ENCODE data around the gene DNAJB14. TPM values are rescaled to one million over a fixed set of nuclear protein-coding genes. Genes with fewer than 3 reads are reported as not detected.
A peak's percentile ranks its signal among the peaks of the same experiment; 100 is the strongest.

DNAJB14 gene
- total RNA-seq, 2 experiments from 2014 or later = 66.3 to 67.4 TPM

DNA sequence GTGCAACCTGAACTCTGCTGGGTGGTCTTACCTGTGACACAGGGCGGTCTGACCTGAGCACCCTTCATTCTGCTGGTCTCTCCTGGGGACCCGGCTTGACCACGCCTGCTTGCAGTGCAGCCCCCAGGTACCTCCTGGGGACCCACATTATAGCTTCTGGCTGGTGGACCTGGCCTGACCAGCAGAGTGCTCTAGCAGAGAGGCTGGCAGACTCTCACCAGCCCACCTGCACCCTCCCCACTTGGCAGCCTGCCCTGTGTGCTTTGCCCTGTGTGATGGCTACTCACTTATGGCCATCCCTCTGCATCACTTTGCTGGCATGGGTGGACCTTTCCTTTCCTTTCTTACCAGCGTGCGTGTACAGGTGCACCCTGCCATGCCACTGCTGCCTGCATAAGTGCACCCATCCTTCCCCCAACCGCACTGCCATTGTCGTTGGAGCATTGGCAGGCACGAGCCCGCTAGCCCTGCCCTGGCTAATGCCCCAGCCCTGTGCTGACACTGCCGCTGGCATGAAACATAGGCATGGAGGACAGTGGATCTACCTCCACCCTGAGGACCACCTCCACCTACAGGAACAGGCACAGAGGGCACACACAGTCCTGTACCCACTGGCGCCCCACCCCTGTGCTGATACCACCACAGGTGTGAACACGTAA, 25.2 kb upstream of the DNAJB14 start:
- Mint-ChIP-seq H3K27ac (no peak overlapping the region), H3K9me3 (peaks cover 15% of the 10 kb centered on the region), H3K4me3 (no peak overlapping the region), H3K36me3 (ENCODE audit: low read depth) (no peaks in the 10 kb centered on the region), H3K4me1 (ENCODE audit: low read depth) (peaks cover 6% of the 10 kb centered on the region), H3K27me3 (peaks cover 4% of the 10 kb centered on the region)
- ChIA-PET POLR2A (no interaction called here), CTCF (no interaction called here)
- no peaks in the 10 kb centered on the region for H3K36me3 ChIP-seq (ENCODE audit: insufficient read depth, low read length)
- no peak for ATAC-seq (ENCODE audit: poor library complexity)
- H3K4me3 ChIP-seq (ENCODE audit: low read length) = no peak overlapping the region
- peak in 1 of 14 experiments; percentile 6 for DNase-seq
- no peaks in the 10 kb centered on the region for H3K4me1 ChIP-seq (ENCODE audit: insufficient read depth, low read length)
- intact Hi-C loops (cut with DNase I, micrococcal nuclease) = no loop called here
- H3K27ac ChIP-seq (ENCODE audit: low read depth in 1 of 2, low read length in 2 of 2) = no peak overlapping the region
- peaks cover 7 to 9% of the 10 kb centered on the region in 2 experiments for H3K9me3 ChIP-seq (ENCODE audit: control insufficient read depth in 1 of 2, insufficient read depth in 1 of 2, low read length in 2 of 2)
- H3K27me3 ChIP-seq (ENCODE audit: control insufficient read depth in 1 of 2, insufficient read depth in 2 of 2, low read length in 2 of 2) = no peaks in the 10 kb centered on the region
- TF ChIP-seq, protein P1, sequence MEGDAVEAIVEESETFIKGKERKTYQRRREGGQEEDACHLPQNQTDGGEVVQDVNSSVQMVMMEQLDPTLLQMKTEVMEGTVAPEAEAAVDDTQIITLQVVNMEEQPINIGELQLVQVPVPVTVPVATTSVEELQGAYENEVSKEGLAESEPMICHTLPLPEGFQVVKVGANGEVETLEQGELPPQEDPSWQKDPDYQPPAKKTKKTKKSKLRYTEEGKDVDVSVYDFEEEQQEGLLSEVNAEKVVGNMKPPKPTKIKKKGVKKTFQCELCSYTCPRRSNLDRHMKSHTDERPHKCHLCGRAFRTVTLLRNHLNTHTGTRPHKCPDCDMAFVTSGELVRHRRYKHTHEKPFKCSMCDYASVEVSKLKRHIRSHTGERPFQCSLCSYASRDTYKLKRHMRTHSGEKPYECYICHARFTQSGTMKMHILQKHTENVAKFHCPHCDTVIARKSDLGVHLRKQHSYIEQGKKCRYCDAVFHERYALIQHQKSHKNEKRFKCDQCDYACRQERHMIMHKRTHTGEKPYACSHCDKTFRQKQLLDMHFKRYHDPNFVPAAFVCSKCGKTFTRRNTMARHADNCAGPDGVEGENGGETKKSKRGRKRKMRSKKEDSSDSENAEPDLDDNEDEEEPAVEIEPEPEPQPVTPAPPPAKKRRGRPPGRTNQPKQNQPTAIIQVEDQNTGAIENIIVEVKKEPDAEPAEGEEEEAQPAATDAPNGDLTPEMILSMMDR (IDR thresholded peaks at IDR 0.05) = no peak

DNA sequence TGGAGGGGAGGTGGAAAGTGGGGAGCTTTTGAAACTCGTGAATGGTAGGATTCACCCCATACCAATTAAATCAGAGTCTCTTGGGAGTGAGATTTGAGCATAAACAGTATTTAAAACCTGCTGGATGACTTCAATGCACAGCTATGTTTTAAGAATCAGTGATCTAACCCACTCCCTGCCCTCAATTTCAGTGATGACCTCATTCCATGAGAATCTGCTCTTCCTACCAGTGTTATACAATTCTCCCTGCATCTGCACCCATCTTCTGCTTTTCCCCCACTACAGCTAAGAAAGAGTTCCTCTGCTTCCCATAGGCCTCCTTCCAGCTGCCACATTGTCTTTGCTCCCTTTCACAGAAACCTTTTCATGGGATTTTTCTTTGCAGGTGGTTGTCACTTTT, 21.9 kb upstream of the DNAJB14 start:
- H3K36me3 Mint-ChIP-seq (ENCODE audit: low read depth) = no peaks in the 10 kb centered on the region
- Histone ChIP-seq H3K4me3 (ENCODE audit: low read length) (no peak overlapping the region), H3K4me1 (ENCODE audit: insufficient read depth, low read length) (peaks cover 2% of the 10 kb centered on the region), H3K36me3 (ENCODE audit: insufficient read depth, low read length) (no peaks in the 10 kb centered on the region), H3K27me3 (ENCODE audit: control insufficient read depth in 1 of 2, insufficient read depth in 2 of 2, low read length in 2 of 2) (no peaks in the 10 kb centered on the region), H3K27ac (ENCODE audit: low read depth in 1 of 2, low read length in 2 of 2) (no peak overlapping the region), H3K9me3 (ENCODE audit: control insufficient read depth in 1 of 2, insufficient read depth in 1 of 2, low read length in 2 of 2) (peaks cover 0 to 9% of the 10 kb centered on the region in 2 experiments)
- ChIA-PET CTCF (no interaction called here), POLR2A (no interaction called here)
- no peak for ATAC-seq (ENCODE audit: poor library complexity)
- no peak overlapping the region for H3K27ac Mint-ChIP-seq
- no peaks in the 10 kb centered on the region for H3K27me3 Mint-ChIP-seq
- H3K4me3 Mint-ChIP-seq = no peak overlapping the region
- H3K4me1 Mint-ChIP-seq (ENCODE audit: low read depth) = peaks cover 33% of the 10 kb centered on the region
- TF ChIP-seq, protein P1 (IDR thresholded peaks at IDR 0.05) = no peak
- no peak for DNase-seq
- H3K9me3 Mint-ChIP-seq = peaks cover 1% of the 10 kb centered on the region
- intact Hi-C loops (cut with DNase I, micrococcal nuclease) = no loop called here

DNA sequence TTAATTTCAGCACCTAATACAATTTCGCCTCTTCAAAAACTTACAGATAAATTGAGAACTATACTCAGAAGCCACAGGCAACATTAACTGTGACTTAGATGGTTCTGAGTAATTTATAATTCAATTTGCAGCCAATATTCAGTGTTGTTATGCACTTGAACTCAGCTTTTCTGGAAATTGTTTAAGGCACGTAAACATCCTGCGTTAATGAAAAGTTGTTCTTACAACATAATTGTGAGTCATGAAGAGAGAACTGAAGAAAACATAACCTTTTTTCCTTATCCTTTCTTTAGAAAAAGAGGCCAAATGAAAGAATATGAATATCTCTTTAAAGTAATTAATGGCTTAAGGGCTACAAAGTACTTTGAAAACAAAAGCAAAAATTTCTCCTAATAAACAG, 20.3 kb upstream of the DNAJB14 start:
- H3K27ac ChIP-seq (ENCODE audit: low read depth in 1 of 2, low read length in 2 of 2) = no peak overlapping the region
- H3K4me1 Mint-ChIP-seq (ENCODE audit: low read depth) = peaks cover 33% of the 10 kb centered on the region
- no peak overlapping the region for H3K4me3 ChIP-seq (ENCODE audit: low read length)
- peaks cover 0 to 5% of the 10 kb centered on the region in 2 experiments for H3K9me3 ChIP-seq (ENCODE audit: control insufficient read depth in 1 of 2, insufficient read depth in 1 of 2, low read length in 2 of 2)
- intact Hi-C loops (cut with DNase I, micrococcal nuclease) = no loop called here
- no peaks in the 10 kb centered on the region for H3K27me3 Mint-ChIP-seq
- ChIA-PET CTCF (no interaction called here), POLR2A (interaction anchor here (1.3 to 2.4 kb wide), 4 partner anchors 8 to 20 kb away, joined by 3 to 12 read pairs (median 6); partner anchors contain the start of genes DNAJB14 and H2AZ1)
- ATAC-seq (ENCODE audit: poor library complexity) (no peak), DNase-seq (no peak)
- TF ChIP-seq, protein P1 (IDR thresholded peaks at IDR 0.05) = no peak
- no peak overlapping the region for H3K27ac Mint-ChIP-seq
- H3K36me3 ChIP-seq (ENCODE audit: insufficient read depth, low read length) = no peaks in the 10 kb centered on the region
- no peaks in the 10 kb centered on the region for H3K9me3 Mint-ChIP-seq
- H3K27me3 ChIP-seq (ENCODE audit: control insufficient read depth in 1 of 2, insufficient read depth in 2 of 2, low read length in 2 of 2) = no peaks in the 10 kb centered on the region
- H3K36me3 Mint-ChIP-seq (ENCODE audit: low read depth) = no peaks in the 10 kb centered on the region
- H3K4me1 ChIP-seq (ENCODE audit: insufficient read depth, low read length) = peaks cover 2% of the 10 kb centered on the region
- H3K4me3 Mint-ChIP-seq = no peak overlapping the region

Measured in CD4-positive, alpha-beta T cell (primary cell).